Heart left ventricle (tissue), 16 donors: ENCODE data around the gene DCAF5. TPM values are rescaled to one million over a fixed set of nuclear protein-coding genes. Genes with fewer than 3 reads are reported as not detected.

Source experiments
- ATAC-seq, 4 donors: fragments of 200-7000 bp; cut with Tn5 transposase; one replicate each; pipeline ENCODE4 v1.9.1; 2020 to 2022; ENCODE audit warnings: moderate library complexity in 4 of 4, mild to moderate bottlenecking in 3 of 4, moderate number of reproducible peaks in 1 of 4
- DNase-seq, 5 donors: peaks; one replicate each; pipeline ENCODE4 v3.0.0-alpha.2; 2020
- H3K27ac ChIP-seq, 12 donors: fragments of 200-600 bp; sonication (generic) in 4 of 12; one replicate each; pipeline versions ENCODE4 v1.5.0 to v1.8.0; 2016 to 2022; ENCODE audit warnings: mild to moderate bottlenecking in 2 of 12
- H3K27me3 ChIP-seq, 9 donors: fragments of 200-600 bp; sonication (generic) in 2 of 9; one replicate each; pipeline versions ENCODE4 v1.5.1 to v1.8.0; 2016 to 2022; ENCODE audit warnings: mild to moderate bottlenecking in 3 of 9
- H3K36me3 ChIP-seq, 9 donors: fragments of 200-600 bp; sonication (generic) in 2 of 9; one replicate each; pipeline versions ENCODE4 v1.5.0 to v1.8.0; 2018 to 2022; ENCODE audit warnings: mild to moderate bottlenecking in 2 of 9
- H3K4me1 ChIP-seq, 12 donors: fragments of 200-600 bp; sonication (generic) in 4 of 12; one replicate each; pipeline versions ENCODE4 v1.5.0 to v1.8.0; 2016 to 2022; ENCODE audit warnings: mild to moderate bottlenecking in 3 of 12
- H3K4me3 ChIP-seq, 12 donors: fragments of 200-600 bp; sonication (generic) in 4 of 12; one replicate each; pipeline versions ENCODE4 v1.5.0 to v1.8.0; 2017 to 2022; ENCODE audit warnings: mild to moderate bottlenecking in 9 of 12, moderate library complexity in 4 of 12
- H3K9me3 ChIP-seq, 12 donors: fragments of 200-600 bp; sonication (generic) in 4 of 12; one replicate each; pipeline versions ENCODE4 v1.5.0 to v1.8.0; 2016 to 2022; ENCODE audit warnings: mild to moderate bottlenecking in 1 of 12
- CTCF ChIP-seq, 12 donors: fragments of 200-600 bp; sonication (generic) in 4 of 12; IDR thresholded peaks; one replicate each; pipeline versions ENCODE4 v1.5.0 to v1.8.0; 2018 to 2022; ENCODE audit warnings: antibody characterized with exemption in 12 of 12, mild to moderate bottlenecking in 5 of 12
- POLR2A ChIP-seq, 2 donors: fragments of 450-650 bp; IDR thresholded peaks; one replicate each; pipeline ENCODE4 v1.6.1; 2017; ENCODE audit warnings: antibody characterized with exemption in 2 of 2, mild to moderate bottlenecking in 2 of 2, moderate library complexity in 2 of 2
- WGBS, 4 donors: extraction: QIAGEN DNeasy Blood & Tissue Kit in 2 of 4; methylation state at CpG; one replicate each; pipeline versions ENCODE4 v1.1.5 to v1.1.7; 2013 to 2018; 5-methylcytosine and 5-hydroxymethylcytosine counted together
- intact Hi-C, 10 donors: fragments of 100-400 bp; cut with DNase I; formaldehyde crosslinking; loops; one replicate each; pipeline versions ENCODE4 v1.11.1 to v1.14.2; 2022
- polyA plus RNA-seq, 2 donors: library from polyadenylated mRNA; stranded (reverse); fragments of 200-250 nt; gene quantifications; one replicate each; pipeline ENCODE4 v1.2.3, GENCODE V29; 2013
- total RNA-seq, 9 donors: library from RNA; depleted of rRNA in 2 of 9; stranded (reverse); fragments of >200 nt in 2 of 9; fragmentation: NEBNext Ultra II Directional in 3 of 9; extraction: Animal tissue kit (Norgen Biotek cat#: 25700) in 3 of 9; gene quantifications; one replicate each; pipeline versions ENCODE4 v1.1.0 to v1.2.4, GENCODE V29; 2016 to 2023
- donor health status: ischemic (EF 13 %, LVEDD 7.1; RV severe dilation, severe dysfunction).
- donor health status: healthy with polysubstance abuse.
- donor health status: DM: no; HTN: yes; CAD: no.
- donor health status: DM: no; HTN: no; CAD: no.
- donor health status: ischemic (EF 25% LVEDD 6.9; RV normal size, moderate dysfunction).
- donor health status: ischemic (EF 25% LVEDD 5.7; RV mildly dilated, moderate dysfunction).
- donor health status: healthy.
- donor health status: DM: yes; HTN: yes; CAD: no.
- donor health status: ischemic (EF 35%, LVEDD 5.7; RV mildly dilated, moderate dysfunction).
- donor health status: nonischemic (EF 11% LVEDD 7.7; RV severe dilation, severe dysfunction).
- donor health status: DM: yes; HTN: yes; CAD: no.
- donor health status: PGD.
- donor health status: ischemic (EF 29% LVEDD 5.4; RV normal size, mild dysfunction).
- donor health status: nonischemic (EF 23%, LVEDD 6.1; RV moderate dilation, normal function).

Gene DCAF5
- total and polyA plus RNA-seq, 11 donors = 16.8 to 71.7 (median 58.8) TPM

- peaks cover 0 to 67% (median 37%) of the 10 kb centered on the region in 12 donors for H3K4me1 ChIP-seq
- intact Hi-C loops = loop anchor here in 1 of 10 donors (10.0 kb wide), 1 partner anchor 54 kb away; no protein-coding TSS in a partner anchor
- DNase-seq (no peak), ATAC-seq (no peak)
- H3K27ac ChIP-seq = peak overlapping the region in 4 of 12 donors; percentile 32 to 64 (median 50)
- no peak overlapping the region for H3K4me3 ChIP-seq
- no peaks in the 10 kb centered on the region for H3K36me3 ChIP-seq
- TF ChIP-seq CTCF (IDR thresholded peaks at IDR 0.05) = no peak
- TF ChIP-seq POLR2A (IDR thresholded peaks at IDR 0.05) = no peak
- H3K9me3 ChIP-seq = no peaks in the 10 kb centered on the region
- no peaks in the 10 kb centered on the region for H3K27me3 ChIP-seq
Measured at GRCh38 chr14:69039288-69039628, 113.7 kb downstream of the DCAF5 start.

GRCh38 chr14:69038455-69039287 lies 114.2 kb downstream of the DCAF5 start:
- 42 to 51% (median 44%) methylated on average over 7 of the region's 7 CpGs for WGBS, 4 donors
- Histone ChIP-seq H3K27me3 (no peaks in the 10 kb centered on the region), H3K27ac (peak overlapping the region in 9 of 12 donors; percentile 4 to 64 (median 46)), H3K4me1 (peaks cover 0 to 61% (median 31%) of the 10 kb centered on the region in 12 donors), H3K36me3 (no peaks in the 10 kb centered on the region), H3K4me3 (no peak overlapping the region), H3K9me3 (no peaks in the 10 kb centered on the region)
- intact Hi-C loops = loop anchor here in 1 of 10 donors (10.0 kb wide), 1 partner anchor 54 kb away; no protein-coding TSS in a partner anchor
- TF ChIP-seq POLR2A (IDR thresholded peaks at IDR 0.05) (no peak), CTCF (IDR thresholded peaks at IDR 0.05) (no peak)
- peak; percentile 8 to 76 (median 42) for ATAC-seq
- no peak for DNase-seq

GRCh38 chr14:69037790-69038454 lies 115.0 kb downstream of the DCAF5 start:
- Histone ChIP-seq H3K4me1 (peaks cover 0 to 54% (median 24%) of the 10 kb centered on the region in 12 donors), H3K9me3 (no peaks in the 10 kb centered on the region), H3K4me3 (no peak overlapping the region), H3K36me3 (no peaks in the 10 kb centered on the region), H3K27ac (peak overlapping the region in 8 of 12 donors; percentile 26 to 64 (median 47)), H3K27me3 (no peaks in the 10 kb centered on the region)
- WGBS, 4 donors = 41 to 59% (median 50%) methylated on average over 7 of the region's 7 CpGs
- DNase-seq = no peak
- peak in 3 of 4 donors; percentile 38 to 57 (median 41) for ATAC-seq
- intact Hi-C loops = loop anchor here in 1 of 10 donors (10.0 kb wide), 1 partner anchor 53 kb away; no protein-coding TSS in a partner anchor
- TF ChIP-seq POLR2A (IDR thresholded peaks at IDR 0.05) (no peak), CTCF (IDR thresholded peaks at IDR 0.05) (no peak)
